H1 (cell line): ENCODE results near the gene UBD. TPM values are rescaled to one million over a fixed set of nuclear protein-coding genes. Genes with fewer than 3 reads are reported as not detected.
A peak's percentile ranks its signal among the peaks of the same experiment; 100 is the strongest.

ENCODE experiments used
- CTCF ChIA-PET: fragments of 300-600 bp; sonication (Branson Sonifier 250); formaldehyde crosslinking; loops from one replicate; lab custom pipeline; 2021; ENCODE audit not compliant: partially characterized antibody; lab: Charles Lee
- POLR2A ChIA-PET: fragments of 300-600 bp; sonication (Branson Sonifier 250); formaldehyde crosslinking; loops from one replicate; lab custom pipeline; 2021; ENCODE audit warnings: inconsistent platforms; ENCODE audit not compliant: partially characterized antibody; lab: Charles Lee
- DNase-seq, 2 experiments: peaks; one replicate each; pipeline versions ENCODE4 v3.0.0 to v3.0.0-alpha.2; 2010 to 2022; ENCODE audit warnings: low spot score in 2 of 2, low read depth in 1 of 2, mixed read lengths in 1 of 2
- FAIRE-seq: peaks from 2 replicates; lab custom pipeline; 2011; peaks lifted over from hg19 to GRCh38; lab: Jason Lieb, UNC
- H2AFZ ChIP-seq: 2 replicates; pipeline ENCODE4 v1.8.1; 2012; ENCODE audit warnings: low read length, inconsistent platforms
- H2AK5ac ChIP-seq: 2 replicates; pipeline ENCODE4 v1.6.1; 2013; ENCODE audit warnings: low read depth, low read length
- H2BK120ac ChIP-seq: replicated peaks from 2 replicates; pipeline ENCODE3; 2013; ENCODE audit warnings: low read depth, low read length, inconsistent platforms
- H2BK12ac ChIP-seq: 2 replicates; pipeline ENCODE4 v1.6.1; 2013; ENCODE audit warnings: low read depth, low read length
- H2BK15ac ChIP-seq: 2 replicates; pipeline ENCODE4 v1.6.1; 2013; ENCODE audit warnings: low read length
- H2BK20ac ChIP-seq: 2 replicates; pipeline ENCODE4 v1.6.1; 2013; ENCODE audit warnings: low read length
- H2BK5ac ChIP-seq: 2 replicates; pipeline ENCODE4 v1.6.1; 2013; ENCODE audit warnings: low read depth, low read length
- H3K14ac ChIP-seq: 2 replicates; pipeline ENCODE4 v1.6.1; 2013; ENCODE audit warnings: inconsistent platforms; ENCODE audit not compliant: insufficient read length
- H3K18ac ChIP-seq: 2 replicates; pipeline ENCODE4 v1.6.1; 2013; ENCODE audit warnings: low read length; ENCODE audit errors: extremely low read depth
- H3K23ac ChIP-seq: 2 replicates; pipeline ENCODE4 v1.6.1; 2013; ENCODE audit warnings: inconsistent platforms; ENCODE audit not compliant: insufficient read length
- H3K23me2 ChIP-seq: 2 replicates; pipeline ENCODE4 v1.6.1; 2013; ENCODE audit warnings: low read depth, low read length
- H3K27ac ChIP-seq: 2 replicates; pipeline ENCODE4 v1.6.1; 2011; ENCODE audit warnings: low read depth, low read length, inconsistent platforms
- H3K27me3 ChIP-seq, 4 experiments: replicated peaks in 1 of 4; 1 replicate in 1 of 4; 2 replicates in 3 of 4; pipeline versions ENCODE4 v1.6.1 to v1.8.1; 2011 to 2013; ENCODE audit warnings: low read length in 3 of 4, mild to moderate bottlenecking in 3 of 4, inconsistent platforms in 2 of 4, mixed read lengths in 2 of 4, moderate library complexity in 1 of 4; ENCODE audit not compliant: control insufficient read depth in 3 of 4, insufficient read depth in 3 of 4; ENCODE audit errors: extremely low read depth in 1 of 4
- H3K36me3 ChIP-seq, 4 experiments: 2 replicates each; pipeline versions ENCODE4 v1.6.1 to v1.8.1; 2011 to 2013; ENCODE audit warnings: mild to moderate bottlenecking in 4 of 4, low read length in 3 of 4, moderate library complexity in 2 of 4, control low read depth in 1 of 4, inconsistent platforms in 1 of 4; ENCODE audit not compliant: insufficient read depth in 4 of 4, control insufficient read depth in 2 of 4
- H3K4ac ChIP-seq: replicated peaks from 2 replicates; pipeline ENCODE3; 2013; ENCODE audit warnings: low read length, low read depth, mixed read lengths, inconsistent platforms; ENCODE audit not compliant: insufficient read length
- H3K4me1 ChIP-seq, 4 experiments: replicated peaks in 1 of 4; 1 replicate in 1 of 4; 2 replicates in 3 of 4; pipeline versions ENCODE4 v1.6.1 to v1.8.1; 2011 to 2013; ENCODE audit warnings: low read length in 3 of 4, inconsistent platforms in 2 of 4, mixed read lengths in 1 of 4; ENCODE audit not compliant: insufficient read depth in 4 of 4, control insufficient read depth in 3 of 4
- H3K4me2 ChIP-seq, 2 experiments: 2 replicates each; pipeline versions ENCODE4 v1.6.1 to v1.8.1; 2011 to 2013; ENCODE audit warnings: low read depth in 2 of 2, low read length in 2 of 2, control low read depth in 1 of 2, inconsistent platforms in 1 of 2, mild to moderate bottlenecking in 1 of 2; ENCODE audit not compliant: insufficient read depth in 1 of 2
- H3K4me3 ChIP-seq, 4 experiments: fragments of 200-600, 300-600 bp in 1 of 4; sonication (generic), shearing (Covaris generic), sonication (Bioruptor Twin) in 1 of 4; 2 replicates each; pipeline versions ENCODE4 v1.5.1 to v1.8.1; 2011 to 2016; ENCODE audit warnings: low read length in 4 of 4, low read depth in 3 of 4, control low read depth in 2 of 4, inconsistent platforms in 2 of 4, mild to moderate bottlenecking in 2 of 4, mixed read lengths in 1 of 4, moderate library complexity in 1 of 4; ENCODE audit not compliant: insufficient read depth in 2 of 4; ENCODE audit errors: extremely low read depth in 1 of 4
- H3K56ac ChIP-seq: replicated peaks from 2 replicates; pipeline ENCODE3; 2013; ENCODE audit warnings: low read depth, mild to moderate bottlenecking, mixed read lengths, low read length, inconsistent platforms; ENCODE audit not compliant: insufficient read length
- H3K79me1 ChIP-seq: 2 replicates; pipeline ENCODE4 v1.6.1; 2013; ENCODE audit warnings: low read depth, low read length, control low read depth
- H3K79me2 ChIP-seq, 2 experiments: 2 replicates each; pipeline versions ENCODE4 v1.6.1 to v1.8.1; 2012 to 2013; ENCODE audit warnings: low read length in 2 of 2, mild to moderate bottlenecking in 2 of 2, inconsistent platforms in 1 of 2; ENCODE audit not compliant: insufficient read depth in 2 of 2, control insufficient read depth in 1 of 2
- H3K9ac ChIP-seq, 4 experiments: replicated peaks in 1 of 4; 1 replicate in 1 of 4; 2 replicates in 3 of 4; pipeline versions ENCODE4 v1.6.1 to v1.8.1; 2011 to 2013; ENCODE audit warnings: low read depth in 3 of 4, low read length in 3 of 4, control low read depth in 2 of 4, mild to moderate bottlenecking in 2 of 4, moderate library complexity in 2 of 4, inconsistent platforms in 1 of 4; ENCODE audit errors: extremely low read depth in 1 of 4
- H3K9me3 ChIP-seq, 2 experiments: 2 replicates each; pipeline versions ENCODE4 v1.6.1 to v1.8.1; 2012 to 2013; ENCODE audit warnings: mild to moderate bottlenecking in 2 of 2, moderate library complexity in 2 of 2, control low read depth in 1 of 2, inconsistent platforms in 1 of 2, low read depth in 1 of 2, low read length in 1 of 2, mixed read lengths in 1 of 2; ENCODE audit not compliant: insufficient read depth in 2 of 2
- H4K20me1 ChIP-seq, 2 experiments: replicated peaks in 1 of 2; 2 replicates each; pipeline versions ENCODE3 to v1.8.1; 2011 to 2013; ENCODE audit warnings: inconsistent platforms in 2 of 2, low read length in 2 of 2, mild to moderate bottlenecking in 1 of 2; ENCODE audit not compliant: insufficient read depth in 2 of 2, control insufficient read depth in 1 of 2
- H4K5ac ChIP-seq: 2 replicates; pipeline ENCODE4 v1.6.1; 2013; ENCODE audit warnings: low read length, low read depth, mixed read lengths, inconsistent platforms; ENCODE audit not compliant: insufficient read length
- H4K8ac ChIP-seq: 2 replicates; pipeline ENCODE4 v1.8.0; 2013; ENCODE audit warnings: mild to moderate bottlenecking, moderate library complexity, low read length, inconsistent platforms; ENCODE audit not compliant: insufficient read depth; ENCODE audit errors: extremely low read depth
- H4K91ac ChIP-seq: replicated peaks from 2 replicates; pipeline ENCODE3; 2013; ENCODE audit warnings: low read length, mixed read lengths, inconsistent platforms; ENCODE audit not compliant: insufficient read length
- CREB1 ChIP-seq: IDR thresholded peaks from 2 replicates; pipeline ENCODE4 v1.6.1; 2012; ENCODE audit warnings: inconsistent platforms
- POLR2AphosphoS5 ChIP-seq: IDR thresholded peaks from 2 replicates; pipeline ENCODE4 v1.6.1; 2011; ENCODE audit warnings: low read depth, low read length
- SP1 ChIP-seq: IDR thresholded peaks from 2 replicates; pipeline ENCODE4 v1.6.1; 2011; ENCODE audit warnings: low read depth, low read length
- TBP ChIP-seq: IDR thresholded peaks from 2 replicates; pipeline ENCODE4 v1.6.1; 2011; ENCODE audit warnings: low read depth, low read length, improper control_type of control experiment
- TCF12 ChIP-seq: IDR thresholded peaks from 2 replicates; pipeline ENCODE4 v1.6.1; 2011; ENCODE audit warnings: low read depth, mild to moderate bottlenecking, low read length
- ZNF274 ChIP-seq: IDR thresholded peaks from 2 replicates; pipeline ENCODE4 v1.7.0; 2012; ENCODE audit warnings: low read length, borderline replicate concordance; ENCODE audit errors: extremely low read depth
- WGBS, 2 experiments: shearing (Covaris generic) in 1 of 2; methylation state at CpG; one replicate each; pipeline versions ENCODE4 v1.1.6 to v1.1.7; 2013 to 2015; ENCODE audit warnings: low lambda C conversion rate in 2 of 2, mixed read lengths in 2 of 2, inconsistent platforms in 1 of 2, low coverage in 1 of 2, missing lambda C conversion rate in 1 of 2; ENCODE audit not compliant: insufficient replicate concordance in 2 of 2, insufficient coverage in 1 of 2, insufficient read length in 1 of 2; ENCODE audit errors: extremely low coverage in 1 of 2, missing lambda C conversion rate in 1 of 2; 5-methylcytosine and 5-hydroxymethylcytosine counted together
- polyA plus RNA-seq, 7 experiments: library from polyadenylated mRNA; depleted of rRNA in 3 of 7; stranded (reverse) in 5 of 7; unstranded in 2 of 7; fragments of >200 nt in 5 of 7; fragments of 200-250 nt in 2 of 7; gene quantifications; 1 replicate in 5 of 7; 2 replicates in 1 of 7; 4 replicates in 1 of 7; pipeline versions ENCODE4 v1.2.1 to v1.2.3, GENCODE V29; 2011 to 2013; ENCODE audit warnings: missing spikeins in 2 of 7, mixed read lengths in 2 of 7
- total RNA-seq: library from RNA; stranded (reverse); fragmentation: NEBNext Ultra II Directional; extraction: Animal tissue kit (Norgen Biotek cat#: 25700); gene quantifications from 2 replicates; pipeline ENCODE4 v1.2.1, GENCODE V29; 2021
- TF ChIP-seq, protein P1 (sequence below): IDR thresholded peaks from 2 replicates; pipeline ENCODE4 v1.6.1; 2012; ENCODE audit warnings: low read length, inconsistent platforms

UBD gene
- total and polyA plus RNA-seq, 2 of the 8 experiments (the other 6 are each of a cell fraction or from before 2014, with no cell fraction given) = 0.23 TPM; not detected in 1

DNA sequence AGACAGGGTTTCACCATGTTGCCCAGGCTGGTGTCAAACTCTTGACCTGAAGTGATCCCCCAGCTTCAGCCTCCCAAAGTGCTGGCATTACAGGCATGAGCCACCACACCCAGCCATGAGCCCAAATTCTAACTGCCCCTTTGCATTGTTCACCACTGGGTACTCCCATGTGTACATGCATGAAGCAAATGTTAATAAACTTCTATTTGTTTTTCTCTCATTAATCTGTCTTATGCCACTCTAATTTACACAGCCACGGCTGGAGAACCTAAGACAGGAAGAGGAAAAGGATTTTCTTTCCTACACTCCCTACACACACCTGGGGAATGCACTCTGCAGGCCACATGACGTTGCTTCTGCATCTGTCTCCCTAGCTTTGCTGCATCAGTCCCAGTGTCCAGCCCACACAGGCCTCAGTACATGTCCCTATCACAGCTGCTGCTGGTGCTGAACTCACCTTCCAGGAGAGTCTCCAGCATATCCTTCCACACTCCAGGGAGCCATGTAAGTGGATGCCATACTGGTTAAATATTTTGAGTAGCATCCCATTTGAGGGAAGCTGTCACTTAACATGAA lies 38.7 kb upstream of the UBD start:
- DNase-seq (no peak), FAIRE-seq (no peak)
- H3K79me1 ChIP-seq = no peaks in the 10 kb centered on the region
- no peak overlapping the region for H2BK5ac ChIP-seq
- no peaks in the 10 kb centered on the region for H3K23me2 ChIP-seq
- H4K91ac ChIP-seq = no peak overlapping the region
- no peak overlapping the region for H3K23ac ChIP-seq
- H3K14ac ChIP-seq = no peak overlapping the region
- no peak overlapping the region for H2BK120ac ChIP-seq
- H4K20me1 ChIP-seq = peaks cover 2 to 5% of the 10 kb centered on the region in 2 experiments
- H2BK20ac ChIP-seq = no peak overlapping the region
- H3K18ac ChIP-seq = no peak overlapping the region
- CTCF ChIA-PET = interaction anchor here (0.6 to 3.4 kb wide), 7 partner anchors 10 to 489 kb away, joined by 3 to 23 read pairs (median 3); no protein-coding TSS in a partner anchor
- H3K79me2 ChIP-seq = no peaks in the 10 kb centered on the region
- WGBS, 2 experiments = 85% methylated on average over 2 of the region's 2 CpGs; no CpG with 5 or more reads in 1 of the 2 experiments
- H3K4me2 ChIP-seq = no peak overlapping the region
- H3K9me3 ChIP-seq = no peaks in the 10 kb centered on the region
- no peak overlapping the region for H4K8ac ChIP-seq
- no peak overlapping the region for H3K27ac ChIP-seq
- H4K5ac ChIP-seq = no peak overlapping the region
- TF ChIP-seq CREB1 = no peak
- no peak for TF ChIP-seq ZNF274
- no peak for TF ChIP-seq TBP
- TF ChIP-seq SP1 = no peak
- peak; percentile 57 for TF ChIP-seq POLR2AphosphoS5
- no peak for TF ChIP-seq TCF12
- TF ChIP-seq, protein P1, sequence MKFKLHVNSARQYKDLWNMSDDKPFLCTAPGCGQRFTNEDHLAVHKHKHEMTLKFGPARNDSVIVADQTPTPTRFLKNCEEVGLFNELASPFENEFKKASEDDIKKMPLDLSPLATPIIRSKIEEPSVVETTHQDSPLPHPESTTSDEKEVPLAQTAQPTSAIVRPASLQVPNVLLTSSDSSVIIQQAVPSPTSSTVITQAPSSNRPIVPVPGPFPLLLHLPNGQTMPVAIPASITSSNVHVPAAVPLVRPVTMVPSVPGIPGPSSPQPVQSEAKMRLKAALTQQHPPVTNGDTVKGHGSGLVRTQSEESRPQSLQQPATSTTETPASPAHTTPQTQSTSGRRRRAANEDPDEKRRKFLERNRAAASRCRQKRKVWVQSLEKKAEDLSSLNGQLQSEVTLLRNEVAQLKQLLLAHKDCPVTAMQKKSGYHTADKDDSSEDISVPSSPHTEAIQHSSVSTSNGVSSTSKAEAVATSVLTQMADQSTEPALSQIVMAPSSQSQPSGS = no peak
- POLR2A ChIA-PET = interaction anchor here (0.6 to 5.0 kb wide), 18 partner anchors 10 to 677 kb away, joined by 3 to 33 read pairs (median 6); partner anchors contain the start of genes GABBR1, OR2H2 and UBD
- no peak overlapping the region for H3K4ac ChIP-seq
- no peaks in the 10 kb centered on the region for H3K27me3 ChIP-seq
- no peak overlapping the region for H2AK5ac ChIP-seq
- no peak overlapping the region for H2AFZ ChIP-seq
- H3K56ac ChIP-seq = no peak overlapping the region
- H2BK12ac ChIP-seq = no peak overlapping the region; the same call in 1 of the 2 replicates
- peaks cover 19 to 42% (median 28%) of the 10 kb centered on the region in 4 experiments for H3K36me3 ChIP-seq
- no peak overlapping the region for H3K9ac ChIP-seq
- H3K4me1 ChIP-seq = peaks cover 0 to 5% (median 0%) of the 10 kb centered on the region in 4 experiments; a peak in 2 of 7 replicates
- H2BK15ac ChIP-seq = no peak overlapping the region
- no peak overlapping the region for H3K4me3 ChIP-seq
